Activated naive CD8-positive, alpha-beta T cell treated with anti-CD3 and anti-CD28 coated beads, Interleukin-2, amount 50 U/mL, for 16 hours (primary cell): Measurements from ENCODE around the gene SRSF7.
"Not testable (repeated sequence)": the region's sequence is repeated elsewhere in the genome, so short reads cannot be mapped to it uniquely, and the experiment has no call there.

Experiments used
- DNase-seq: peaks from one replicate; pipeline ENCODE4 v3.0.0-alpha.2; 2020; ENCODE audit warnings: low read depth, low spot score

Gene SRSF7

GRCh38 chr2:38754049-38754448 lies 2.9 kb upstream of the SRSF7 start:
- no peak for DNase-seq

GRCh38 chr2:38751596-38752410 lies 642 bp upstream of the SRSF7 start:
- DNase-seq = no peak

- no peak for DNase-seq
These were observed 910 bp downstream of the SRSF7 start for GRCh38 chr2:38750011-38750890.

- no peak for DNase-seq
These were observed 2.0 kb downstream of the SRSF7 start for GRCh38 chr2:38748943-38749804.

GRCh38 chr2:38748391-38748790 lies 2.8 kb downstream of the SRSF7 start:
- DNase-seq = no peak

- no peak for DNase-seq
These were observed 3.3 kb downstream of the SRSF7 start for GRCh38 chr2:38747819-38748218.

- no peak for DNase-seq
These were observed 4.1 kb downstream of the SRSF7 start for GRCh38 chr2:38747007-38747424.

GRCh38 chr2:38745267-38745666 lies 5.9 kb downstream of the SRSF7 start:
- no peak for DNase-seq

- no peak for DNase-seq
These were observed 6.8 kb downstream of the SRSF7 start for GRCh38 chr2:38744399-38744780.

GRCh38 chr2:38743672-38744398 lies 7.3 kb downstream of the SRSF7 start:
- no peak for DNase-seq

GRCh38 chr2:38742797-38743559 lies 8.2 kb downstream of the SRSF7 start:
- DNase-seq = no peak

- DNase-seq = no peak
These were observed 10.1 kb downstream of the SRSF7 start for GRCh38 chr2:38740851-38741731.

GRCh38 chr2:38739524-38739923 lies 11.6 kb downstream of the SRSF7 start:
- no peak for DNase-seq

GRCh38 chr2:38737925-38738324 lies 13.2 kb downstream of the SRSF7 start:
- DNase-seq = no peak

- DNase-seq = not testable (repeated sequence)
These were observed 14.0 kb downstream of the SRSF7 start for GRCh38 chr2:38737000-38737698.

GRCh38 chr2:38735999-38736320 lies 15.2 kb downstream of the SRSF7 start:
- DNase-seq = no peak

GRCh38 chr2:38734299-38735058 lies 16.7 kb downstream of the SRSF7 start:
- DNase-seq = no peak

GRCh38 chr2:38733300-38733971 lies 17.7 kb downstream of the SRSF7 start:
- DNase-seq = no peak
